ENCODE data around the gene IGLL1.
"Not testable (repeated sequence)": the region's sequence is repeated elsewhere in the genome, so short reads cannot be mapped to it uniquely, and the experiment has no call there.

DNA sequence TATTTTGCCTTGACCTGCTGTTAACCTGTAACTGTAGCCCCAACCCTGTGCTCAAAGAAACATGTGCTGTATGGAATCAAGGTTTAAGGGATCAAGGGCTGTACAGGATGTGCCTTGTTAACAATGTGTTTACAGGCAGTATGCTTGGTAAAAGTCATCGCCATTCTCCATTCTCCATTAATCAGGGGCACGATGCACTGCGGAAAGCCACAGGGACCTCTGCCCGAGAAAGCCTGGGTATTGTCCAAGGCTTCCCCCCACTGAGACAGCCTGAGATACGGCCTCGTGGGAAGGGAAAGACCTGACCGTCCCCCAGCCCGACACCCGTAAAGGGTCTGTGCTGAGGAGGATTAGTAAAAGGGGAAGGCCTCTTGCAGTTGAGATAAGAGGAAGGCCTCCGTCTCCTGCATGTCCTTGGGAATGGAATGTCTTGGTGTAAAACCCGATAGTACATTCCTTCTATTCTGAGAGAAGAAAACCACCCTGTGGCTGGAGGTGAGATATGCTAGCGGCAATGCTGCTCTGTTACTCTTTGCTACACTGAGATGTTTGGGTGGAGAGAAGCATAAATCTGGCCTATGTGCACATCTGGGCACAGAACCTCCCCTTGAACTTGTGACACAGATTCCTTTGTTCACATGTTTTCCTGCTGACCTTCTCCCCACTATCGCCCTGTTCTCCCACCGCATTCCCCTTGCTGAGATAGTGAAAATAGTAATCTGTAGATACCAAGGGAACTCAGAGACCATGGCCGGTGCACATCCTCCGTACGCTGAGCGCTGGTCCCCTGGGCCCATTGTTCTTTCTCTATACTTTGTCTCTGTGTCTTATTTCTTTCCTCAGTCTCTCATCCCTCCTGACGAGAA lies 42.0 kb downstream of the IGLL1 start:
- TF ChIP-seq, protein P1, sequence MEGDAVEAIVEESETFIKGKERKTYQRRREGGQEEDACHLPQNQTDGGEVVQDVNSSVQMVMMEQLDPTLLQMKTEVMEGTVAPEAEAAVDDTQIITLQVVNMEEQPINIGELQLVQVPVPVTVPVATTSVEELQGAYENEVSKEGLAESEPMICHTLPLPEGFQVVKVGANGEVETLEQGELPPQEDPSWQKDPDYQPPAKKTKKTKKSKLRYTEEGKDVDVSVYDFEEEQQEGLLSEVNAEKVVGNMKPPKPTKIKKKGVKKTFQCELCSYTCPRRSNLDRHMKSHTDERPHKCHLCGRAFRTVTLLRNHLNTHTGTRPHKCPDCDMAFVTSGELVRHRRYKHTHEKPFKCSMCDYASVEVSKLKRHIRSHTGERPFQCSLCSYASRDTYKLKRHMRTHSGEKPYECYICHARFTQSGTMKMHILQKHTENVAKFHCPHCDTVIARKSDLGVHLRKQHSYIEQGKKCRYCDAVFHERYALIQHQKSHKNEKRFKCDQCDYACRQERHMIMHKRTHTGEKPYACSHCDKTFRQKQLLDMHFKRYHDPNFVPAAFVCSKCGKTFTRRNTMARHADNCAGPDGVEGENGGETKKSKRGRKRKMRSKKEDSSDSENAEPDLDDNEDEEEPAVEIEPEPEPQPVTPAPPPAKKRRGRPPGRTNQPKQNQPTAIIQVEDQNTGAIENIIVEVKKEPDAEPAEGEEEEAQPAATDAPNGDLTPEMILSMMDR (IDR thresholded peaks at IDR 0.05; ENCODE audit: low read depth, low read length, poor library complexity, severe bottlenecking) = not testable (repeated sequence)
- TF ChIP-seq EZH2phosphoT487 (IDR thresholded peaks at IDR 0.05; ENCODE audit: borderline replicate concordance, low read length) = not testable (repeated sequence)

Measured in DOHH2 (cell line).